NK-92 (cell line): ENCODE data around the gene MED27.

Experiments used
- DNase-seq: peaks from one replicate; lab custom pipeline; 2025; ENCODE audit not compliant: unreplicated experiment; lab: John Stamatoyannopoulos, UW

Gene MED27

DNA sequence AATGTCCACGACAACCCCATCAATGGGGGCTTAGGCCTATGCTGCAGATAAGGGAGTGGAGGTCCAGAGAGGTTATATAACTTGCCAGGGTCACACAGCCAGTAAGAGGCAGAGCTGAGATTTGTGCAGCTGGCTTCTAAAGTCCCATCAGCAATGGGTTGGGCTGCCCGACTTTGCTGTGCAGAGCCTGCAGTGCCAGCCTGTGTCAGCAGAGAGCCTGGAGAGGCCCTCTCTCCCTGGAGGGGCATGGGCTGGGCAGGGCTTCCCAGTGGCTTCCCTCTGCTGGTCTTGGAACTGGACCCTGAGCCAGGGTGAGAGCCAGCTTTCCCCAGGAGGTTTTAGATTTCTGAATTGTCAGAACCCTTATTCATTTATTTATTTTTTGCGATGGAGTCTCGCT is 262.6 kb downstream of the MED27 start:
- DNase-seq, result no peak

DNA sequence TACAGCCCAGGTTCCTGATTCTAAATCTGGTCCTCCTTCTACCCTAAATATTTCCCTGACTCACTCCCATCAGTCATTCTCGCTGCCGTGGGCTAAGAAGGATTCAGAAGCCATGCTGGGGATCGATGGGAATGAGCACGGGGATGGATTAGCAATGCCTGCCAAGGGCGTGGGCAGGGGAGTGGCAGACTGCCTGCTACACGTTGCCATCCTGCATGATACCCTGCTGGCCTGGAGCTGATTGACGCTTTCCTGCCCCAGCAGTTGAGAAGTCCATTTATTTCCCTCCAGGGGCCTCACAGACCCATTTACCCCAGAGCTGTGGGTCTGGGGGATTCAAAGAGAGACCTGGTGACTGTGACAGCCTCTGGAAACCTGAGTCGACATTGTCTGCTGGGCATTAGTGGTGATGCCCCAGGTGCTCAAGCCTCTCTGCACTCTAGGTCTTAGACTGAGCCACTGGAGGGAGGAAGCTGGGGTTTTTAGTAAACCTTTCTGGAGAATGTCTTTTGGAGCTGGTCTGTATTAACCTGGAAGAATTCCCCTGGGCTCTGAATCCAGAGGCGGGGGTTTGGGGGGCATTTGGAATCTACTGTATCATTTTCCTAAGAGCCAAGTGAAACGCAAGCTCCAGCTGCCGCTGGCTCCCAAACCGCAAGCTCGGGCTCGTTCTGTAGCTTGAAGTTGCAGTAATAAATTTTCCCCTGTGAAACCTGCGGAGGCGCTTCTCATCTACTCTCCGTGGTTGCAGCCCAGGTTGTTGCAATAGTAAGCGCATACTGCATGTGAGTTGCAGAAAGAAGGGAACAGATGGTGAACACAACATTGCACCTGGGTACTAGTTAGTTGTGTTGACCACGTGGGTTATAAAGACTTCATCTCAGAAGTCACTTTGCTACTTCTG is 263.4 kb downstream of the MED27 start:
- no peak for DNase-seq

DNA sequence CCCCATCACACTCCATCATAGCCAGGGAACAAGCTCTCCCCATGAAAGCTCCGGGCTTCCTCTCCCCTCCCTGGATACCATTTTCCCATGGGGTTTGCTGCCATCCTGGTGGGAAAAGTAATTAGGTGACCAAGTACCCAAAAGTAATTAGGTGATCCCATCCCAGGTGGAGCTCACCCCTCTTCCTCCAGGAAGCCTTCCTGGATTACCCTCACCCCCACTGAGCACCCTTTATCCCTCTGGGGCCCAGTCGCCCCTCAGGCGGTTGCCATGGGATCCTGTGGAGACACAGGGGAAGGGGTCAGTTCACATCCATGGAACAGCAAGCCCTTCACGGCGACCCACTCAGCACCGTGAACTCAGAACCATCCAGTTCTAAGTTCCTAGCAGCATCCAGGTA is 265.0 kb downstream of the MED27 start:
- no peak for DNase-seq

DNA sequence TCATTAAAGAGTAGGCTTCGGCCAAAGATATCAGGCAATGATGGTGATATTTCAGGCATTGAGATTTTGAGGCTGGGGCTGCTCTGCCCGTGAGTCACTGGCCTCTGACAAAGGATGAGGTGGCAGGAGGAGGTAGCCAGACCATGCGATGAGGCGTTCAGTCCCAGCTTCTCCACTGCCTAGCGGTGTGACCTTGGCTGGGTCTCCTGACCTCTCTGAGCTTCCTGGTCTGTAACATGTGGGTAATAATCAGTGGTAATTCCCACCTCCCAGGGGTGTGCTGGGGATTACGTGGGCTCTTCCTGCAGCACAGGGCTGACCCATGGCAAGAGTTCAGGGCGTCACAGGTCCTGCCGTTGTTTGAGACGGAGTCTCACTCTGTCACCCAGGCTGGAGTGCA is 266.6 kb downstream of the MED27 start:
- no peak for DNase-seq

DNA sequence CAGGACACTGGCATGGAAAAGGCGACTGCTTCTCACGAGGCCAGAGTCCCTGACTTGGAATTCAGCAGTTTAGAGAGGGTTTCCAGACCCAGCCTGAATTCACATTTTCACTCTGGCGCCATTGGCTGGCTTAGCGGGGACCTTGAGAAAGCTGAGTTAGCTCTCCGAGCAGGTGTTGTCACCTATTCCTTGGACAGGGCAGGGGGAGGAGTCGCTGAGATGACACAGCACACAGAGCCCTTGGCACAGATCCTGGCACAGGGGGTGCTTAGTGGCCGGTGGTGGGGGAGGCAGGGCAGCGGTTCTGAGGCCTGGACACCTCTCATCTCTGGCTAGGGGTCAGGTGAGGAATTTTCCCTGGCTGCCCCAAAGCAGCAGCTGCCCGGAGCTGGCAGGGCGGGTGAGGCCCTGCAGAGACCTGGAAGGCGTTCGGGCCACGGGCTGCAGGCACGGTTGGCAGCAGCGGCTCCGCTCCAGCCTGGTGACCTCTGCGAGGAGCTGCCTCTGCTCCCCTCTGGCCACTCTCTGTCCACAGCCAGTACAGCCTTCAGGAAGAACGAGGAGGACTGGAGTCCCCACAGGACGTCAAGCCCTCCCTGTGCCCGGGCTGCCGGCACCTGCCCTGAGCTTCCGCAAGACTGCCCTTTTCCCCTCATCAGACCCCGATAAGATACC is 267.4 kb downstream of the MED27 start:
- DNase-seq, result no peak

DNA sequence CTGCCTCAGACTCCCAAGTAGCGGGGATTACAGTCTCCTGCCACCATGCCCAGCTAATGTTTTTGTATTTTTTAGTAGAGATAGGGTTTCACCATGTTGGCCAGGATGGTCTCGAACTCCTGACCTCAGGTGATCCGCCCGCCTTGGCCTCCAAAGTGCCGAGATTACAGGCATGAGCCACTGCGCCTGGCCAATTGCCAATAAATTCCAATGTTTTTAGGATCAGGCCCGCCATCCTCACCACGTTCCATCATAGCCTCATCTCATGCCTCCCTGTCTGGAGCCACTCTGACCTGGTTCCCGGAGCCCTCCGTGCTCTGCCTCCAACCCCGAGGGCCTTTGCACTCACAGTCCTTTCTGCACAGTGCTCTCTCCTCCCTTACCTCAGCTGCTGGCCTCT is 268.3 kb downstream of the MED27 start:
- DNase-seq, result no peak

DNA sequence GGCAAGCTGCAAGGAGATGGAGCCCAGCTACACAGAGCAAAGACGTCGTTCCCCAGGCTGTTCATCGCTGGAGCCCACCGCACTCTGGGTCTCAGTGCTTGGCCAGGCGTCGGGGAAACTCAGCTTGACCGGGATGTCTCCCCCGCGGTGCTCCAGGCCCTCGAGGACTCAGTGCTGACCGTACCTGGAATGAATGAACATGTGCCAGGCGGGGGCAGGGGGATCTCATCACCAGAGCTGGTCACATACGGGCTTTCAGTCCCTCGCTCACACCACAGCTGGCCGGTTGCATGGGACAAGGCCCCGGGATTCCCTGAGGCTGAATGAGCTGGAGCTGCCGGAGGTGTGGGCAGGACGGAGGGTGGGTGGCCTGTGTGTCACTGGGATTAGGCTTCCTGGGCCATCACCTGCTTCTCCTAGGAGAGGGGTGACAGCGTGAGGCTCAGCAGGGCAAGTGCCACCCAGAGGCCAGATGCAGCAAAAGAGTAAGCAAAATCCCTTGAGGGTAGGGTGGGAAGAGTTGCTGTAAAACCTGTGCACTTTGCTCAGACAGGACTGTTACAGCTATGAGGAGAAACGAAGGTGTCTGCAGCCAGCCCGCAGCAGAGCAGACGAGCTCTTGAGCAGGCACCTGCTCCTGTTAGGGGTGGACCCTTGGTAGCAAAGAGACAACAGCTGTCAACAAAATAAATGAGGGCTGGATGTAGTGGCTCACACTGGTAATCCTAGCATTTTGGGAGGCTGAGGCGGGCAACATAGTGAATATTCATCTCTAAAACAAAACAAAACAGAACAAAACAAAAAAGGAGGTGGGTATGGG is 269.1 kb downstream of the MED27 start:
- DNase-seq, result no peak
